Lower lobe of right lung (tissue), 2 donors: Measurements from ENCODE around the gene CLASRP. TPM values are rescaled to one million over a fixed set of nuclear protein-coding genes. Genes with fewer than 3 reads are reported as not detected.

ENCODE experiments used
- ATAC-seq, 2 donors: fragments of 200-7000 bp; cut with Tn5 transposase; one replicate each; pipeline ENCODE4 v1.9.1; 2020 to 2022; ENCODE audit warnings: mild to moderate bottlenecking in 2 of 2, moderate library complexity in 2 of 2
- DNase-seq: peaks from one replicate; pipeline ENCODE4 v3.0.0-alpha.2; 2020
- H3K27ac ChIP-seq: fragments of 200-600 bp; one replicate; pipeline ENCODE4 v1.8.0; 2022
- H3K27me3 ChIP-seq: fragments of 200-600 bp; one replicate; pipeline ENCODE4 v1.8.0; 2022; ENCODE audit warnings: low read depth
- H3K36me3 ChIP-seq: fragments of 200-600 bp; one replicate; pipeline ENCODE4 v1.8.0; 2022; ENCODE audit warnings: mild to moderate bottlenecking
- H3K4me1 ChIP-seq: fragments of 200-600 bp; one replicate; pipeline ENCODE4 v1.8.0; 2022
- H3K4me3 ChIP-seq: fragments of 200-600 bp; one replicate; pipeline ENCODE4 v1.8.0; 2022; ENCODE audit warnings: mild to moderate bottlenecking
- H3K9me3 ChIP-seq: fragments of 200-600 bp; one replicate; pipeline ENCODE4 v1.8.0; 2022
- intact Hi-C: fragments of 100-400 bp; cut with DNase I; formaldehyde crosslinking; loops from one replicate; pipeline ENCODE4 v1.11.0; 2022
- total RNA-seq: library from RNA; stranded (reverse); fragmentation: NEBNext Ultra II Directional; extraction: Animal tissue kit (Norgen Biotek cat#: 25700); gene quantifications from one replicate; pipeline ENCODE4 v1.2.1, GENCODE V29; 2021
- TF ChIP-seq, protein P1 (sequence below): fragments of 200-600 bp; IDR thresholded peaks from one replicate; pipeline ENCODE4 v1.8.0; 2022; ENCODE audit warnings: antibody characterized with exemption, mild to moderate bottlenecking
- donor health status: DM: no; HTN: yes; CAD: no; lungs with severe emphysema.

CLASRP gene
- total RNA-seq, 1 donor from 2014 or later = 71.7 TPM

DNA sequence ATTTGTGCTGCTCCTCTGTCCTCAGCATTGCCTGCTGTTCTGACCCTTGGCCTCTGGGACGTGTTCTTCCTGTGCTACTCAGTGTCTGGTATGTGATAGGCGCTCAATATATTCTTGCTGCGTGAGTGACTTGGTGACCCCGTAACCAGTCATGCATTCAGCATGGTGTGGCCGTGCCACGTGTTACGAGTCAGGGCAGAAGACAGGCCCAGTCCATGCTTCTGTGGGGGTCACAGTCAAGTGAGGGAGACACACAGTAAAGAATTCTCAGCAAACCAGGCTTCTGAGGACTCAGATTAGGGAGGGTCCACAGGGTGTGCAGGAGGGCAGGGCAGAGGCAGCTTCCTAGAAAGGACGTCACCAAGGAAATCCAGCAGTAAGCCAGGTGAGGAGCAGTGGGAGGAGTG lies 62.0 kb downstream of the CLASRP start:
- H3K9me3 ChIP-seq = no peaks in the 10 kb centered on the region
- TF ChIP-seq, protein P1, sequence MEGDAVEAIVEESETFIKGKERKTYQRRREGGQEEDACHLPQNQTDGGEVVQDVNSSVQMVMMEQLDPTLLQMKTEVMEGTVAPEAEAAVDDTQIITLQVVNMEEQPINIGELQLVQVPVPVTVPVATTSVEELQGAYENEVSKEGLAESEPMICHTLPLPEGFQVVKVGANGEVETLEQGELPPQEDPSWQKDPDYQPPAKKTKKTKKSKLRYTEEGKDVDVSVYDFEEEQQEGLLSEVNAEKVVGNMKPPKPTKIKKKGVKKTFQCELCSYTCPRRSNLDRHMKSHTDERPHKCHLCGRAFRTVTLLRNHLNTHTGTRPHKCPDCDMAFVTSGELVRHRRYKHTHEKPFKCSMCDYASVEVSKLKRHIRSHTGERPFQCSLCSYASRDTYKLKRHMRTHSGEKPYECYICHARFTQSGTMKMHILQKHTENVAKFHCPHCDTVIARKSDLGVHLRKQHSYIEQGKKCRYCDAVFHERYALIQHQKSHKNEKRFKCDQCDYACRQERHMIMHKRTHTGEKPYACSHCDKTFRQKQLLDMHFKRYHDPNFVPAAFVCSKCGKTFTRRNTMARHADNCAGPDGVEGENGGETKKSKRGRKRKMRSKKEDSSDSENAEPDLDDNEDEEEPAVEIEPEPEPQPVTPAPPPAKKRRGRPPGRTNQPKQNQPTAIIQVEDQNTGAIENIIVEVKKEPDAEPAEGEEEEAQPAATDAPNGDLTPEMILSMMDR = no peak
- ATAC-seq = no peak
- H3K27me3 ChIP-seq = no peaks in the 10 kb centered on the region
- intact Hi-C loops = no loop called here
- DNase-seq = no peak
- H3K4me1 ChIP-seq = peaks cover 62% of the 10 kb centered on the region
- no peaks in the 10 kb centered on the region for H3K36me3 ChIP-seq
- no peak overlapping the region for H3K4me3 ChIP-seq
- no peak overlapping the region for H3K27ac ChIP-seq

DNA sequence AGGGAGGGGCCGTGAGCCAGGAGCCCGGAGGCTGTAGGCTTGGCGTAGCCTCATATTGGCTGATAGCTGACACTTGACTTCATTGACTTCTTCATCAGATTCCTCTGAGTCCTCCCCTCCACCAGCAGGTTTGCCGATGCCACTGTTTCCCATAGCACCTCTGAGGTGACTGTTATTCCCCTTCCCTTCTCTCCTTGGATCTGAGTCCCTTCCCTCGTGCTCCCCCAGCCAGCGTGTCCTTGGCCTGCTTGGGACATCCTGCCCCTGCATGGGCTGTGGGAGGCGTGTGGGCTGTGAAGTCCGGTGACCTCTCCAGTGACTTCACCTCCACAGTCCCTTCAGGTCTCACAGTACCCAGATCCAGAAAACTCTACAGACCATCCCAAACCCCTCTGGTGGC lies 63.0 kb downstream of the CLASRP start:
- intact Hi-C loops = no loop called here
- DNase-seq (no peak), ATAC-seq (no peak)
- Histone ChIP-seq H3K27me3 (no peaks in the 10 kb centered on the region), H3K27ac (no peak overlapping the region), H3K4me3 (no peak overlapping the region), H3K4me1 (peaks cover 52% of the 10 kb centered on the region), H3K36me3 (no peaks in the 10 kb centered on the region), H3K9me3 (no peaks in the 10 kb centered on the region)
- TF ChIP-seq, protein P1 = no peak

DNA sequence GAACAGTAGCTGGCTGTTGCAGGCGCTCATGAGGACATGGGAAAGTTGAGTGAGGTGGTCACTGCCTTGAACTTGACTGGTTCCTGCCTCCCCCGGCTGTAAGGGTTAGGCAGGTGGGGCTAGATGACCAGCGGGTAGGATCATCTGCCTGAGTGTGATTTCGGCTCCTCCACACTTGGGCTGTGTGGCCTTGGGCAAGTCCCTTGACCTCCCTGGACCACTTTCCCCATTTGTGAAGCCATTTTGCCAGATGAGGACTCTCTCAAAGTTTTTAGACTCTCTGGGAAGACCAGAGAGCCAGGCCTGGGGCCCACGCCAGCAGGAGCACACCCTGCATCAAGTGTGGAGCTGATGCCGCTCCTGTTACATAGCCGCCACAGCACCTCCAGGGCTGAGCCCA lies 63.6 kb downstream of the CLASRP start:
- no peak for DNase-seq
- intact Hi-C loops = no loop called here
- ATAC-seq = no peak
- Histone ChIP-seq H3K36me3 (no peaks in the 10 kb centered on the region), H3K4me1 (peaks cover 50% of the 10 kb centered on the region), H3K27ac (no peak overlapping the region), H3K27me3 (no peaks in the 10 kb centered on the region), H3K9me3 (no peaks in the 10 kb centered on the region), H3K4me3 (no peak overlapping the region)
- TF ChIP-seq, protein P1 = no peak

DNA sequence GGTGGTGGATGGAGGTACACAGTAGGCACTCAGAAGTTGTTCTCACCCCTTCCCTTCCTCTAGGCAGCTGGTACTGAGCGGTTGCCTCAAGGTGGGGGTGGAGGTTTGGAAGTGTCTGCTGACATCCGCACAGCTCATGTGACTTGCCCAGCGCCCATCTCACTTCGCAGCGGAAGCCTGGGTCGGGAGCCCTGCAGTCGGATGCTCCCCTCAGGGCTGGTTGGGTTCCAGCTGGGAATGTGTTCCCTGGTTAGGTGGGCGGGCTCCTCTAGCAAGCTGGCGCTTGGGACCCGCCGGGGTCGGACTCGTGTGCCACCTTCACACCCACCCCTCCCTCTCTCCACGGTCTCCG lies 64.3 kb downstream of the CLASRP start:
- peak; percentile 65 for DNase-seq
- Histone ChIP-seq H3K27ac (no peak overlapping the region), H3K9me3 (no peaks in the 10 kb centered on the region), H3K4me3 (peak overlapping the region; percentile 33), H3K36me3 (no peaks in the 10 kb centered on the region), H3K4me1 (peaks cover 43% of the 10 kb centered on the region), H3K27me3 (no peaks in the 10 kb centered on the region)
- ATAC-seq = peak; percentile 22 to 56
- intact Hi-C loops = no loop called here
- TF ChIP-seq, protein P1 = no peak

DNA sequence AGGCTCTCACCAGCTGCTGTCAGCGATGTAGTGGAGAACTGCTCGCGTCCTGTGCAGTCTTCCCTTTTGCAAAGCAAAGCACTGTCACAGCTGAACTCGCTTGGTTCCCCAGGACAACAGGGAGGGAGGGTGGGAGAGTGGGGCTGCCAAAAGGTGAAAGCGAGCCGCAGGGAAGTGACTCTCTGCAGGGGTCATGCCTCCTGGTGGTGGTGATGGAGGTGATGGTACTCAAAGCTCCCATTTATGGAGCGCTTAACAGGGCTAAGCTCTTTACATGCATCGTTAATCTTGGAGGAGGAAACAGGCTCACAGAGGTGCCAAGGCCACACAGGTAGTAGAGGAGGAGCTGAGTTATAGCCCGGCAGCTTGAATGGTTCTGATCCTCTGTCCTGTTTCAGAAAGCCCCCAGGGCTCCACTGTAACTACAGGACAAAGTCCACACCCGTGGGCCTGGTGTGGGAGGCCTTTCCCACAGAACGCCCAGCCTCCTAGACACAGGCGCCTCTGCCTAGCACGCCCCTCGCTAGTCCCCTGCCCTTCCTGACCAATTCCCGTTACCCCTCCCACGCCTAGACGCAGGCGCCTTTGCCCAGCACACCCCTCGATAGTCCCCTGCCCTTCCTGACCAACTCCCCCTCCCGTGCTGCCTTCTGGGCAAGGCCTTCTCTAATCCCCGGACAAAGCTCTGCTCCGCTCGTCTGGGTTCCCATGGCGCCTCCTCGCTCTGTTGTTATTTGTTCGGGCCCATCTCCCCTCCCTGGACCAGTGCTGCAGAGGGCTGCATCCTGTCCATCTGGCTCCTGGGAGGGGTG lies 64.9 kb downstream of the CLASRP start:
- Histone ChIP-seq H3K27me3 (no peaks in the 10 kb centered on the region), H3K4me1 (peaks cover 38% of the 10 kb centered on the region), H3K27ac (no peak overlapping the region), H3K9me3 (no peaks in the 10 kb centered on the region), H3K4me3 (peak overlapping the region; percentile 33), H3K36me3 (no peaks in the 10 kb centered on the region)
- ATAC-seq = peak; percentile 6 to 17
- DNase-seq = no peak
- TF ChIP-seq, protein P1 = no peak
- intact Hi-C loops = no loop called here
